Sigmoid colon (tissue), 7 donors: ENCODE results near the gene DUOXA1. TPM values are rescaled to one million over a fixed set of nuclear protein-coding genes. Genes with fewer than 3 reads are reported as not detected.
A peak's percentile ranks its signal among the peaks of the same experiment; 100 is the strongest.

Experiments
- DNase-seq: peaks from one replicate; pipeline ENCODE4 v3.0.0-alpha.2; 2019
- H3K27ac ChIP-seq, 4 donors: fragments of 200-600 bp; sonication (generic); one replicate each; pipeline ENCODE4 v1.5.1; 2016 to 2019; ENCODE audit warnings: mild to moderate bottlenecking in 1 of 4
- H3K27me3 ChIP-seq, 3 donors: fragments of 200-600 bp; sonication (generic); one replicate each; pipeline ENCODE4 v1.5.1; 2019; ENCODE audit warnings: mild to moderate bottlenecking in 1 of 3
- H3K36me3 ChIP-seq, 4 donors: fragments of 200-600 bp; sonication (generic); one replicate each; pipeline ENCODE4 v1.5.1; 2016 to 2019
- H3K4me1 ChIP-seq, 4 donors: fragments of 200-600 bp; sonication (generic); one replicate each; pipeline ENCODE4 v1.5.1; 2017 to 2019
- H3K4me3 ChIP-seq, 4 donors: fragments of 200-600 bp; sonication (generic); one replicate each; pipeline ENCODE4 v1.5.1; 2017 to 2019; ENCODE audit warnings: mild to moderate bottlenecking in 2 of 4, moderate library complexity in 1 of 4
- H3K9me3 ChIP-seq, 4 donors: fragments of 200-600 bp in 3 of 4; sonication (generic) in 3 of 4; one replicate each; pipeline versions ENCODE4 v1.5.1 to v1.6.1; 2013 to 2019
- EP300 ChIP-seq, 4 donors: sonication (generic); formaldehyde crosslinking; IDR thresholded peaks; one replicate each; pipeline ENCODE4 v1.6.1; 2017; ENCODE audit warnings: antibody characterized with exemption in 4 of 4
- POLR2A ChIP-seq, 2 donors: fragments of 450-650 bp; IDR thresholded peaks; one replicate each; pipeline ENCODE4 v1.6.1; 2016; ENCODE audit warnings: antibody characterized with exemption in 2 of 2, mild to moderate bottlenecking in 2 of 2, moderate library complexity in 2 of 2
- POLR2AphosphoS5 ChIP-seq, 4 donors: sonication (generic); formaldehyde crosslinking; IDR thresholded peaks; one replicate each; pipeline ENCODE4 v1.6.1; 2017; ENCODE audit warnings: antibody characterized with exemption in 4 of 4
- WGBS, 2 donors: extraction: QIAGEN DNeasy Blood & Tissue Kit; methylation state at CpG; one replicate each; pipeline ENCODE4 v1.1.7; 2013; 5-methylcytosine and 5-hydroxymethylcytosine counted together
- intact Hi-C: fragments of 100-400 bp; cut with DNase I; formaldehyde crosslinking; loops from one replicate; pipeline ENCODE4 v1.15.1; 2023
- polyA plus RNA-seq, 3 donors: library from polyadenylated mRNA; stranded (reverse); fragments of 200-250 nt; gene quantifications; one replicate each; pipeline ENCODE4 v1.2.3, GENCODE V29; 2013
- total RNA-seq, 4 donors: library from RNA; depleted of rRNA; stranded (reverse); fragments of >200 nt; gene quantifications; one replicate each; pipeline ENCODE4 v1.1.0, GENCODE V29; 2016
- TF ChIP-seq, protein P1 (sequence below), 4 experiments: fragments of 450-650 bp in 3 of 4; fragments of 200-600 bp in 1 of 4; IDR thresholded peaks; one replicate each; pipeline ENCODE4 v1.5.1; 2016 to 2019; ENCODE audit warnings: antibody characterized with exemption in 4 of 4, mild to moderate bottlenecking in 3 of 4, moderate library complexity in 2 of 4
- donor health status: healthy with polysubstance abuse.
- donor health status: Bipolar disorder and iron deficiency.
- donor health status: healthy.

The DUOXA1 gene
- total and polyA plus RNA-seq, 7 donors: 0.36 to 3.1 (median 1.7) TPM; not detected in 2

DNA sequence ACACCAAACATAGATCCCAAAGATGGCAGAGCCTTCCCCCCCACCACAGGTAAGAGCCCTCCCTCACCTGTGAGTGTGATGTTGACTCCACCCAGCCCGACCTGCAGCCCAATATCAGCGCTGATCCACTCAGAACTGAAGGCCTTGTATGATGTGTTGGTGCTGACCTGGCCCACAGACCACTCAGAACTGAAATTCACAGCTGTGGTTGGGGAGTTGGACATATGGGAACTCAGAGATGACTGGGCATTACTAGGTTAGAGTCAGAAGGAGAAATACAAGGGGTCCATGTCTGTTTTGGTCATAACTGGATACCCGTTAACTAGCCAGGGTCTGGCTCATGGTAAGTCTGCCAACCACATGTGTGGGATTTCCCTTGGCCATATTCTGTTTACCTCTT lies 8.7 kb downstream of the DUOXA1 start:
- TF ChIP-seq POLR2A (IDR thresholded peaks at IDR 0.05) (no peak), EP300 (IDR thresholded peaks at IDR 0.05) (no peak), POLR2AphosphoS5 (IDR thresholded peaks at IDR 0.05) (no peak)
- TF ChIP-seq, protein P1, sequence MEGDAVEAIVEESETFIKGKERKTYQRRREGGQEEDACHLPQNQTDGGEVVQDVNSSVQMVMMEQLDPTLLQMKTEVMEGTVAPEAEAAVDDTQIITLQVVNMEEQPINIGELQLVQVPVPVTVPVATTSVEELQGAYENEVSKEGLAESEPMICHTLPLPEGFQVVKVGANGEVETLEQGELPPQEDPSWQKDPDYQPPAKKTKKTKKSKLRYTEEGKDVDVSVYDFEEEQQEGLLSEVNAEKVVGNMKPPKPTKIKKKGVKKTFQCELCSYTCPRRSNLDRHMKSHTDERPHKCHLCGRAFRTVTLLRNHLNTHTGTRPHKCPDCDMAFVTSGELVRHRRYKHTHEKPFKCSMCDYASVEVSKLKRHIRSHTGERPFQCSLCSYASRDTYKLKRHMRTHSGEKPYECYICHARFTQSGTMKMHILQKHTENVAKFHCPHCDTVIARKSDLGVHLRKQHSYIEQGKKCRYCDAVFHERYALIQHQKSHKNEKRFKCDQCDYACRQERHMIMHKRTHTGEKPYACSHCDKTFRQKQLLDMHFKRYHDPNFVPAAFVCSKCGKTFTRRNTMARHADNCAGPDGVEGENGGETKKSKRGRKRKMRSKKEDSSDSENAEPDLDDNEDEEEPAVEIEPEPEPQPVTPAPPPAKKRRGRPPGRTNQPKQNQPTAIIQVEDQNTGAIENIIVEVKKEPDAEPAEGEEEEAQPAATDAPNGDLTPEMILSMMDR (IDR thresholded peaks at IDR 0.05): no peak
- Histone ChIP-seq H3K4me1 (peaks cover 0 to 19% (median 17%) of the 10 kb centered on the region in 4 donors), H3K4me3 (no peak overlapping the region), H3K9me3 (no peaks in the 10 kb centered on the region), H3K36me3 (no peaks in the 10 kb centered on the region), H3K27ac (no peak overlapping the region), H3K27me3 (peaks cover 19 to 74% (median 27%) of the 10 kb centered on the region in 3 donors)
- intact Hi-C loops: no loop called here
- no peak for DNase-seq
- WGBS, 2 donors: 88 to 91% methylated on average over 3 of the region's 3 CpGs

DNA sequence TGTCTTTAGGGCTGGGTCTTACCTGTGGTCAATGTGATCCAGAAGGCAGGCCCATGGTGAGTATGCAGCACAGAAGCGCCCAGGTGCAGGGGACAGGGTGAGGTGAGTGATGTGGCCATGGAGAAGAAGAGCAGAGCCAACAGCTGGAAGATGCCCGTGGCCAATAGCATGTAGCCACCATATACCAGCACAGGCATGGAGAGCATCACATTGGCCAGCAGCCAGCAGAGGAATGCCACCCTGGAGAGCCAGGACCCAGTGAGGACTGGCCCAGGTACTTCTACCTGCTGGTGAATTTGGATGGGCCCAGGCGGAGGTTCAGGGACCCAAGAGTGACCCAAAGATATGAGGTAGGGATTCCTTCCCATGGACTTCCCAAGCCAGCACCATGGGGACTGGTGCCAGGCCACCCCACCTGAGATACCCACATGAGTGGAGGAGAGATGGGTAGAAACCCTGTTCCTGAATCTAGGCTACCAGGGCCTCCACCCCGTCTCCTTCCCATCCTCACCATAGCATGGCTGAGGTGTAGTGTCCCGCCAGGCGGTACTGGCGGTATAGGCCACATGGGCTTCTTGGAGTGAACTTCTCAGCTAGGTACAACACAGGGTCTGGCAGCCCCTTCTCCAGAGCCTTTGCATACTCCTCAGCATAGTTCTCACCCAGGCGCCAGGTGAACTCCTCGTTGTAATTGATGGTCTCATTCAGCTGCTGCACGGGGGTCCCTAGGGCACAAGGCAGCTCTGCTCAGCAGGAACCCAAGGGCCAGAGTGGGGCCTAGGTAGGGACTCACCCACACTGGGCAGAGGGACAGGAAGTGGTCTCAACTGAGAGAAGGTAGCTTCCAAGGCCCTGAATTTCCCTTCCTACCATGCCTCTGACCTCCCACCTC lies 9.4 kb downstream of the DUOXA1 start:
- peaks cover 0 to 20% (median 17%) of the 10 kb centered on the region in 4 donors for H3K4me1 ChIP-seq
- H3K27me3 ChIP-seq: peaks cover 26 to 75% (median 34%) of the 10 kb centered on the region in 3 donors
- TF ChIP-seq, protein P1 (IDR thresholded peaks at IDR 0.05): no peak
- TF ChIP-seq EP300 (IDR thresholded peaks at IDR 0.05) (no peak), POLR2AphosphoS5 (IDR thresholded peaks at IDR 0.05) (no peak), POLR2A (IDR thresholded peaks at IDR 0.05) (no peak)
- H3K4me3 ChIP-seq: no peak overlapping the region
- DNase-seq: no peak
- WGBS, 2 donors: 96% methylated on average over 10 of the region's 10 CpGs
- H3K36me3 ChIP-seq: no peaks in the 10 kb centered on the region
- no peak overlapping the region for H3K27ac ChIP-seq
- intact Hi-C loops: no loop called here
- no peaks in the 10 kb centered on the region for H3K9me3 ChIP-seq

DNA sequence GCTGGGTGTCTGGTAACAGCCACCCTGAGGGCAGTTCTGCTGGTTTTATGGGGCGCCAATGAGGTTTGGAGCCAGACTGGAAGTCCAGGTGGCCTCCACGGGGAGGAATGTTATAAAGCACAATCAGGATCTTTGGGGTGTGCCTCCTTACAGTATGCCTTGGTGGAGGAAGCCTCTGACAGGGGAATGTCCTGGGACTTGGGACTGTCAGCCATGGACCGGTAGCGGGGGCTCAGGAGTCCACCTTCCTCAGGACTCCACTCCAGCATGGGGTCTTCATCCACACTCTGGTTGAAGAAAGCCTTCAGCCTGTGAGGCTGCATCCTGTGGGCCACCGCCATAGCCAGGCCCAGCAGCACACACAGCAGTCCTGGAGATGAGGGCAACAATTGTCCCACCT lies 10.7 kb downstream of the DUOXA1 start:
- intact Hi-C loops: no loop called here
- Histone ChIP-seq H3K9me3 (no peaks in the 10 kb centered on the region), H3K4me1 (peaks cover 0 to 27% (median 23%) of the 10 kb centered on the region in 4 donors), H3K36me3 (no peaks in the 10 kb centered on the region), H3K4me3 (no peak overlapping the region), H3K27me3 (peaks cover 37 to 77% (median 48%) of the 10 kb centered on the region in 3 donors), H3K27ac (no peak overlapping the region)
- 78 to 86% methylated on average over 5 of the region's 5 CpGs for WGBS, 2 donors
- DNase-seq: no peak
- TF ChIP-seq, protein P1 (IDR thresholded peaks at IDR 0.05): no peak
- TF ChIP-seq POLR2A (IDR thresholded peaks at IDR 0.05): no peak
- no peak for TF ChIP-seq POLR2AphosphoS5 (IDR thresholded peaks at IDR 0.05)
- TF ChIP-seq EP300 (IDR thresholded peaks at IDR 0.05): no peak

DNA sequence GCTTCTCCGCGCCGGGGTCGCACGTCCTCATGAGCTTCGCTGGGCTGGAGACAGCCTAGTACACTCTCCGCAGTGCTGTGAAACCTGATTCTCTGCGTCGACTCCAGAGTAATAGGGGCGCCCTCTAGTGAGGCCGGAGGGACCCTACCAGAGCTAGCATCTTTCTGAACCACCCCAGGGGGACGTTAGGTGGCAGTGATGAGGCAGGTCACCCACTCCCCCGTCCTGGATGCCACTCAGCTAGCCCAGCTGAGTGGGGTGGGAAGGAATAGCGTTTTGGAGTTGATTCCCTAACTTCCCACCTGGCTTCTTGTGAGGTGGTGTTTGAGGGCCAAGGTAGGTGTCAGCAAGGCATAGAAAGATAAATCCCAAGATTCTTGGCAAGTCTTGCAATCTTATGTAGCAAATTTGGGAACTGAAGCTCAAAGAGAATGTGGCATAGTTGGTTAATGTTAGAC lies 11.5 kb downstream of the DUOXA1 start:
- Histone ChIP-seq H3K4me3 (peak overlapping the region in 3 of 4 donors; percentile 3 to 32 (median 29)), H3K9me3 (no peaks in the 10 kb centered on the region), H3K27ac (no peak overlapping the region), H3K36me3 (no peaks in the 10 kb centered on the region), H3K4me1 (peaks cover 0 to 29% (median 24%) of the 10 kb centered on the region in 4 donors), H3K27me3 (peaks cover 41 to 77% (median 56%) of the 10 kb centered on the region in 3 donors)
- peak; percentile 83 for DNase-seq
- TF ChIP-seq POLR2A (IDR thresholded peaks at IDR 0.05): no peak
- TF ChIP-seq, protein P1 (IDR thresholded peaks at IDR 0.05): peak; percentile 41 to 90 (median 84)
- WGBS, 2 donors: 1% methylated on average over 14 of the region's 14 CpGs
- intact Hi-C loops: no loop called here
